ENCODE data around the gene COX17. TPM values are rescaled to one million over a fixed set of nuclear protein-coding genes. Genes with fewer than 3 reads are reported as not detected.

Gene COX17
- polyA plus RNA-seq, 3 donors: 23.0 to 83.6 (median 81.6) TPM

DNA sequence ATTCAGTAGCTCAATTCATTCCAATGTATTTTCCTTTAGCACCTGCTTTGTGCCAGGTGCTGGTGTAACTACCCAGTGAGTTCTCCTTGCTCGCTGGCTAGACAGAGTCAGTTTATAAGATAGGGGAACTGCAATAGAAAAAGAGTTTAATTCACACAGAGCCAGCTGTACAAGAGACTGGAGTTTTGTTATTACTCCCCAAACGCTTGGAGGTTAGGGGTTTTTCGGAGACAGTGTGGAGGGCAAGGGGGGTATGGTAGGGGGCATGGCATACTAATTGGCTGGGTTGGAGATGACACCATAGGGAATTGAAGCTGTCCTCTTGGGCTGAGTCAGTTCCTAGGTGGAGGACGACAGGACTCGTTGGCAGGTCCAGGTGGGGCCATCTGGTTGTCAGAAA lies 20.2 kb upstream of the COX17 start:
- Mint-ChIP-seq H3K4me3 (no peak overlapping the region), H3K4me1 (peaks cover 19% of the 10 kb centered on the region), H3K36me3 (peaks cover 4 to 6% of the 10 kb centered on the region in 2 donors), H3K27me3 (ENCODE audit: low read depth in 3 of 3) (peaks cover 0 to 2% (median 0%) of the 10 kb centered on the region in 3 donors), H3K9me3 (peaks cover 5 to 10% (median 8%) of the 10 kb centered on the region in 7 donors), H3K27ac (no peak overlapping the region)
- no peak overlapping the region for H2AFZ ChIP-seq (ENCODE audit: insufficient read depth, low read depth, low read length, poor library complexity, severe bottlenecking)
- WGBS (ENCODE audit: insufficient coverage): 93% methylated on average over 4 of the region's 5 CpGs
- H3K79me2 ChIP-seq (ENCODE audit: insufficient read depth, low read length): no peaks in the 10 kb centered on the region
- no peak overlapping the region for H3K27ac ChIP-seq (ENCODE audit: low read depth in 1 of 2, low read length in 2 of 2)
- peaks cover 23 to 24% of the 10 kb centered on the region in 2 donors for H3K4me1 ChIP-seq (ENCODE audit: control insufficient read depth in 1 of 2, insufficient read depth in 2 of 2, low read length in 2 of 2)
- no peak overlapping the region for H3K4me3 ChIP-seq (replicated peaks in 1 of 3; ENCODE audit: low read depth in 2 of 3, low read length in 3 of 3)
- H3K27me3 ChIP-seq (ENCODE audit: control insufficient read depth in 2 of 2, insufficient read depth in 2 of 2, low read length in 2 of 2): no peaks in the 10 kb centered on the region
- H3K9me3 ChIP-seq (replicated peaks in 1 of 2; ENCODE audit: control insufficient read depth in 1 of 2, insufficient read depth in 1 of 2, low read length in 2 of 2): peaks cover 6 to 9% of the 10 kb centered on the region in 2 donors
- intact Hi-C loops (cut with micrococcal nuclease): no loop called here
- no peak overlapping the region for H3K4me2 ChIP-seq (replicated peaks; ENCODE audit: extremely low read depth, low read length, poor library complexity, severe bottlenecking)
- H3K9ac ChIP-seq (ENCODE audit: insufficient read depth, low read length, poor library complexity, severe bottlenecking): no peak overlapping the region
- TF ChIP-seq, protein P1, sequence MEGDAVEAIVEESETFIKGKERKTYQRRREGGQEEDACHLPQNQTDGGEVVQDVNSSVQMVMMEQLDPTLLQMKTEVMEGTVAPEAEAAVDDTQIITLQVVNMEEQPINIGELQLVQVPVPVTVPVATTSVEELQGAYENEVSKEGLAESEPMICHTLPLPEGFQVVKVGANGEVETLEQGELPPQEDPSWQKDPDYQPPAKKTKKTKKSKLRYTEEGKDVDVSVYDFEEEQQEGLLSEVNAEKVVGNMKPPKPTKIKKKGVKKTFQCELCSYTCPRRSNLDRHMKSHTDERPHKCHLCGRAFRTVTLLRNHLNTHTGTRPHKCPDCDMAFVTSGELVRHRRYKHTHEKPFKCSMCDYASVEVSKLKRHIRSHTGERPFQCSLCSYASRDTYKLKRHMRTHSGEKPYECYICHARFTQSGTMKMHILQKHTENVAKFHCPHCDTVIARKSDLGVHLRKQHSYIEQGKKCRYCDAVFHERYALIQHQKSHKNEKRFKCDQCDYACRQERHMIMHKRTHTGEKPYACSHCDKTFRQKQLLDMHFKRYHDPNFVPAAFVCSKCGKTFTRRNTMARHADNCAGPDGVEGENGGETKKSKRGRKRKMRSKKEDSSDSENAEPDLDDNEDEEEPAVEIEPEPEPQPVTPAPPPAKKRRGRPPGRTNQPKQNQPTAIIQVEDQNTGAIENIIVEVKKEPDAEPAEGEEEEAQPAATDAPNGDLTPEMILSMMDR (IDR thresholded peaks at IDR 0.05): no peak
- DNase-seq: no peak
- no peaks in the 10 kb centered on the region for H3K36me3 ChIP-seq (replicated peaks in 1 of 2; ENCODE audit: control insufficient read depth in 1 of 2, insufficient read depth in 2 of 2, low read length in 2 of 2)
- H4K20me1 ChIP-seq (ENCODE audit: insufficient read depth, low read length): no peaks in the 10 kb centered on the region

DNA sequence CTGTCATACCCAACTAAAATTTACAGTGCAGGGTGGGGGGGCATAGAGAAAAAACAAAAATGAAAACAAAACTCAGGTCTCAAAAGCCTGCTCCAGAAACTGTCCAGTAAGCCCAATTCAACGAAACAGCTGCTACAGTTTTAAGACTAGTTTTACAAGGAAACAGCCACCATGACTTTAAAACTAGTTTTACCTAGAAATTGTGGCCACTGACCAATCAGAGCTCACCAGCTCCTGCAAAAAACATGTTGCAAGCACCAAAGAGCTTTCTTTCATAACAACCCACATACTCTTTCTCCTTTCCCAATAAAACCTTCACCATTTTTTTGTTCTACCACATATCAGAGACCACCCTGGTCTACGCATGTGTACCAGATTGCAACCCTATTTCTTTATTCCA lies 18.3 kb upstream of the COX17 start:
- Histone ChIP-seq H2AFZ (ENCODE audit: insufficient read depth, low read depth, low read length, poor library complexity, severe bottlenecking) (no peak overlapping the region), H4K20me1 (ENCODE audit: insufficient read depth, low read length) (no peaks in the 10 kb centered on the region), H3K27ac (ENCODE audit: low read depth in 1 of 2, low read length in 2 of 2) (no peak overlapping the region), H3K4me1 (ENCODE audit: control insufficient read depth in 1 of 2, insufficient read depth in 2 of 2, low read length in 2 of 2) (peaks cover 7 to 8% of the 10 kb centered on the region in 2 donors), H3K36me3 (replicated peaks in 1 of 2; ENCODE audit: control insufficient read depth in 1 of 2, insufficient read depth in 2 of 2, low read length in 2 of 2) (no peaks in the 10 kb centered on the region), H3K27me3 (ENCODE audit: control insufficient read depth in 2 of 2, insufficient read depth in 2 of 2, low read length in 2 of 2) (no peaks in the 10 kb centered on the region), H3K4me2 (replicated peaks; ENCODE audit: extremely low read depth, low read length, poor library complexity, severe bottlenecking) (no peak overlapping the region), H3K9me3 (replicated peaks in 1 of 2; ENCODE audit: control insufficient read depth in 1 of 2, insufficient read depth in 1 of 2, low read length in 2 of 2) (no peaks in the 10 kb centered on the region), H3K79me2 (ENCODE audit: insufficient read depth, low read length) (no peaks in the 10 kb centered on the region), H3K9ac (ENCODE audit: insufficient read depth, low read length, poor library complexity, severe bottlenecking) (no peak overlapping the region), H3K4me3 (replicated peaks in 1 of 3; ENCODE audit: low read depth in 2 of 3, low read length in 3 of 3) (no peak overlapping the region)
- peaks cover 0 to 5% (median under 1%) of the 10 kb centered on the region in 7 donors for H3K9me3 Mint-ChIP-seq
- peaks cover 0 to 2% (median 0%) of the 10 kb centered on the region in 3 donors for H3K27me3 Mint-ChIP-seq (ENCODE audit: low read depth in 3 of 3)
- peaks cover 0 to 4% of the 10 kb centered on the region in 2 donors for H3K36me3 Mint-ChIP-seq
- H3K4me3 Mint-ChIP-seq: no peak overlapping the region
- intact Hi-C loops (cut with micrococcal nuclease): no loop called here
- no peak for DNase-seq
- 100% methylated on average over 1 of the region's 2 CpGs for WGBS (ENCODE audit: insufficient coverage)
- TF ChIP-seq, protein P1 (IDR thresholded peaks at IDR 0.05): no peak
- H3K27ac Mint-ChIP-seq: no peak overlapping the region
- H3K4me1 Mint-ChIP-seq: peaks cover 7% of the 10 kb centered on the region
